GM23248 (cell line): ENCODE measurements around the gene ID1. TPM values are rescaled to one million over a fixed set of nuclear protein-coding genes. Genes with fewer than 3 reads are reported as not detected.

Source experiments
- DNase-seq: peaks from one replicate; pipeline ENCODE4 v3.0.0-alpha.2; 2015
- H2AFZ ChIP-seq: fragments of 200-600 bp; sonication (generic); 2 replicates; pipeline ENCODE4 v1.6.1; 2016; ENCODE audit warnings: antibody characterized with exemption
- H3F3A ChIP-seq: fragments of 200-600 bp; sonication (generic); 2 replicates; pipeline ENCODE4 v1.6.1; 2016; ENCODE audit warnings: mild to moderate bottlenecking, antibody characterized with exemption, mixed run types; ENCODE audit not compliant: insufficient read depth
- H3K27ac ChIP-seq: fragments of 200-600 bp; sonication (generic); 2 replicates; pipeline ENCODE4 v1.5.1; 2016; ENCODE audit warnings: mild to moderate bottlenecking
- H3K27me3 ChIP-seq: fragments of 200-600 bp; sonication (generic); replicated peaks from 2 replicates; pipeline ENCODE4 v1.6.1; 2016; ENCODE audit warnings: mild to moderate bottlenecking; ENCODE audit not compliant: insufficient read depth
- H3K36me3 ChIP-seq: fragments of 200-600 bp; sonication (generic); 2 replicates; pipeline ENCODE4 v1.6.1; 2016; ENCODE audit warnings: low read depth, mild to moderate bottlenecking
- H3K4me1 ChIP-seq: fragments of 200-600 bp; sonication (generic); 2 replicates; pipeline ENCODE4 v1.6.1; 2016; ENCODE audit warnings: mild to moderate bottlenecking; ENCODE audit not compliant: insufficient read depth
- H3K4me2 ChIP-seq: fragments of 200-600 bp; sonication (generic); one replicate; pipeline ENCODE4 v1.6.1; 2016; ENCODE audit warnings: mild to moderate bottlenecking; ENCODE audit not compliant: unreplicated experiment
- H3K4me3 ChIP-seq: fragments of 200-600 bp; sonication (generic); 2 replicates; pipeline ENCODE4 v1.5.1; 2016; ENCODE audit warnings: mild to moderate bottlenecking
- H3K79me2 ChIP-seq: fragments of 200-600 bp; sonication (generic); 2 replicates; pipeline ENCODE4 v1.6.1; 2016; ENCODE audit warnings: mild to moderate bottlenecking; ENCODE audit not compliant: insufficient read depth
- H3K9ac ChIP-seq: fragments of 200-600 bp; sonication (generic); 2 replicates; pipeline ENCODE4 v1.6.1; 2016; ENCODE audit warnings: mild to moderate bottlenecking
- H3K9me2 ChIP-seq: fragments of 200-600 bp; sonication (generic); 2 replicates; pipeline ENCODE4 v1.6.1; 2016; ENCODE audit warnings: mixed run types, mild to moderate bottlenecking, moderate library complexity; ENCODE audit not compliant: insufficient read depth
- H3K9me3 ChIP-seq: fragments of 200-600 bp; sonication (generic); one replicate; pipeline ENCODE4 v1.6.1; 2017; ENCODE audit warnings: low read depth
- H4K20me1 ChIP-seq: fragments of 200-600 bp; sonication (generic); 2 replicates; pipeline ENCODE4 v1.6.0; 2016; ENCODE audit not compliant: insufficient read depth
- EZH2 ChIP-seq: fragments of 200-600 bp; sonication (generic); IDR thresholded peaks from 2 replicates; pipeline ENCODE4 v1.6.1; 2018; ENCODE audit warnings: antibody characterized with exemption, mild to moderate bottlenecking; ENCODE audit not compliant: insufficient read depth, poor library complexity, severe bottlenecking
- EZH2phosphoT487 ChIP-seq: fragments of 200-600 bp; sonication (generic); IDR thresholded peaks from 2 replicates; pipeline ENCODE4 v1.6.1; 2018; ENCODE audit warnings: antibody characterized with exemption, moderate library complexity, mild to moderate bottlenecking, low read depth; ENCODE audit not compliant: insufficient read depth
- WGBS, 2 experiments: methylation state at CpG; one replicate each; pipeline ENCODE4 v1.1.6; 2015 to 2017; ENCODE audit warnings: low lambda C conversion rate in 2 of 2, low coverage in 1 of 2; ENCODE audit errors: missing lambda C conversion rate in 2 of 2; 5-methylcytosine and 5-hydroxymethylcytosine counted together
- in situ Hi-C: fragments of 300-500 bp; cut with MboI; formaldehyde crosslinking; loops from 2 replicates; pipeline ENCODE4 v1.15.0; 2020
- polyA plus RNA-seq: library from polyadenylated mRNA; unstranded; fragments of >200 nt; fragmentation: Nextera tagmentation; extraction: Ambion mirVana; gene quantifications from 2 replicates; pipeline ENCODE4 v1.2.1, GENCODE V29; 2016
- total RNA-seq: library from RNA; depleted of rRNA; stranded (reverse); fragments of >200 nt; shearing (Covaris generic); gene quantifications from 2 replicates; pipeline ENCODE4 v1.2.3, GENCODE V29; 2014

Gene ID1
- total and polyA plus RNA-seq, 2 experiments from 2014 or later = 248 to 780 TPM

DNA sequence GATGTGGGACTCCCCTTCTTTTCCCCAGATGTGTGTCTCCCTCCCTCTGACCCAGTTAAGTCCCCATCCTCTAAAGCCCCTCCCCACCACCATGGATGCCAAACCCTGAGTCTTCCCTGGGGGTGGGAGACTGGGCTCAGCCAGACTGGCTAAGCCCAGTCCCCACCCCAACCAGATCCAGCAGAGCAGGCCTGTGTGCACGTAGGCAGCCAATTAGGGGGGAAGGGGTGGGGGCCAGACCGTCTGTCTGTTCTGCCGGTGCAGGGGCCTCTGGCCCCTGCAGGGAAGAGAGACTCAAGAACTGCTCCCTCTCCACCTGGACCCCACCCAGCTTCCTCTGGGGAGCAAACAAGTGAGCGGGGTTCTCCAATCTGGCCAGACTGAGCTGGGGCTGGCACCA lies 33.2 kb downstream of the ID1 start:
- Histone ChIP-seq H3K9me2 (no peaks in the 10 kb centered on the region), H3K9me3 (no peaks in the 10 kb centered on the region), H3F3A (no peaks in the 10 kb centered on the region), H3K4me2 (no peak overlapping the region), H2AFZ (no peak overlapping the region), H3K4me1 (no peaks in the 10 kb centered on the region), H3K36me3 (no peaks in the 10 kb centered on the region), H4K20me1 (no peaks in the 10 kb centered on the region), H3K4me3 (no peak overlapping the region), H3K27ac (no peak overlapping the region), H3K79me2 (no peaks in the 10 kb centered on the region), H3K9ac (no peak overlapping the region), H3K27me3 (no peaks in the 10 kb centered on the region)
- DNase-seq = no peak
- TF ChIP-seq EZH2phosphoT487 (no peak), EZH2 (no peak)
- WGBS, 2 experiments = 98 to 100% methylated on average over 4 of the region's 4 CpGs
- in situ Hi-C loops = no loop called here

DNA sequence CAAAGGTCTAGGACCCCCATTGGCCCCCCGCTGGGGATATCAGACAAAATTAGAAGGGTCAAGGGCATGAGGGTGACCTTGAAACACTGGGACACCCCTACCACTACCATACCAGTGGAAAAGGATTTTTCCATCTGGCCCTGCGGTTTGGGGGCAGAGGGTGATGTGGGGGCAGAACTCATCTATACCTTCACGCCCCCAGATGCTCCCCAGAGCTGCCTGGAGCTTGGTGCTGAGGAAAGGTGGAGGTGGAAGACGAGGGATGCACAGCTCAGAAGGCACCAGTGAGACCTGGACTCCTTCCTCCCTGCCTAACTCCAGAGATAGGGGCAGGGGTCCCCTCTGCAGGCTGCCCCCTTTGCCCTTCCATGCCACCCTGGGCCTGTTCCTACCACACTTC lies 33.7 kb downstream of the ID1 start:
- Histone ChIP-seq H4K20me1 (no peaks in the 10 kb centered on the region), H3K4me3 (no peak overlapping the region), H3K4me2 (no peak overlapping the region), H3K9me2 (no peaks in the 10 kb centered on the region), H2AFZ (no peak overlapping the region), H3K4me1 (no peaks in the 10 kb centered on the region), H3F3A (no peaks in the 10 kb centered on the region), H3K36me3 (no peaks in the 10 kb centered on the region), H3K79me2 (no peaks in the 10 kb centered on the region), H3K27me3 (no peaks in the 10 kb centered on the region), H3K9ac (no peak overlapping the region), H3K9me3 (no peaks in the 10 kb centered on the region), H3K27ac (no peak overlapping the region)
- TF ChIP-seq EZH2phosphoT487 (no peak), EZH2 (no peak)
- in situ Hi-C loops = no loop called here
- WGBS, 2 experiments = 56 to 64% methylated on average over 4 of the region's 4 CpGs
- DNase-seq = no peak

DNA sequence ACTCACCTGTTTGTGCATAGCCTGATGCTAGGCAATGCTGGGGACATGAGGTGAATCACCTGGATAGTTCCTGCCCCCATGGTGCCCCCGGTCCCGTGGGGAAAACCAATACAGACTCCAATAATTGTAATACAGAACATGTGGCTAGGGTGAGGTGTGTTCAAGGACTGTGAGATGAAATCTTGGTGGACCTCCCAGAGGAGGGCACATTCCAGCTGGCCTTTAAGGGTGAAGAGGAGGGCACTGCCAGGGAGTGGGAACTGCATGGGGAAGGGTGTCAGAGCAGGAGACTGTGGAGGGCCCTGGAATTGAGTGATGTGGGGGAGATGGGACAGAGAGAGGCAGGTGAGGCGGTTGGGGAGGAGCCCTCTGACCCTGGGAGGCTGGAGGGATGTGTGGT lies 35.2 kb downstream of the ID1 start:
- no peak for DNase-seq
- no peaks in the 10 kb centered on the region for H3K9me2 ChIP-seq
- H3K27ac ChIP-seq = no peak overlapping the region
- TF ChIP-seq EZH2 (no peak), EZH2phosphoT487 (no peak)
- no peaks in the 10 kb centered on the region for H3K9me3 ChIP-seq
- H3K79me2 ChIP-seq = no peaks in the 10 kb centered on the region
- no peaks in the 10 kb centered on the region for H3K4me1 ChIP-seq
- no peak overlapping the region for H3K9ac ChIP-seq
- no peak overlapping the region for H3K4me3 ChIP-seq
- H3K27me3 ChIP-seq = no peaks in the 10 kb centered on the region
- H3K4me2 ChIP-seq = no peak overlapping the region
- H3K36me3 ChIP-seq = no peaks in the 10 kb centered on the region
- H2AFZ ChIP-seq = no peak overlapping the region
- H3F3A ChIP-seq = no peaks in the 10 kb centered on the region
- WGBS, 2 experiments = 65 to 67% methylated on average over 3 of the region's 3 CpGs
- no peaks in the 10 kb centered on the region for H4K20me1 ChIP-seq
- in situ Hi-C loops = no loop called here

DNA sequence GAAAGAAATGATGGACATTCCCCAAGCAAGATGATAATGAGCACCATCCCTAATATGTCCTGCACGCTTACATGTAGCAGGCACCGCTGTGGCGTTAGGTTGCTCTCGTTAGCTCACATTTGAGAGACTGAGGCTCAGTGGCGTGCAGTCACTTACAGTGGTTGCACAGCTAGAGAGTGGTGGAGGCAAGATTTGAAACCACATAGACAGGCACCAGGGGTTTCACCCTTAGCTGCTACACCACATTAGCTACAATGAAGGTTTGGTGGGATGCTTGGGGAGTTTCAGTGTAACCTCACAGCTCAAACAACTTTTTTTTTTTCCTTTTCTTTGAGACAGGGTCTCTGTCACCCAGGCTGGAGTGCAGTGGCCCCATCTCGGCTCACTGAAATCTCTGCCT lies 36.3 kb downstream of the ID1 start:
- Histone ChIP-seq H3K79me2 (no peaks in the 10 kb centered on the region), H4K20me1 (no peaks in the 10 kb centered on the region), H3K36me3 (no peaks in the 10 kb centered on the region), H3F3A (no peaks in the 10 kb centered on the region), H3K9ac (no peak overlapping the region), H3K27ac (no peak overlapping the region), H3K4me3 (no peak overlapping the region), H3K9me3 (no peaks in the 10 kb centered on the region), H3K9me2 (no peaks in the 10 kb centered on the region), H3K27me3 (no peaks in the 10 kb centered on the region), H3K4me2 (no peak overlapping the region), H3K4me1 (no peaks in the 10 kb centered on the region), H2AFZ (no peak overlapping the region)
- TF ChIP-seq EZH2phosphoT487 = no peak
- TF ChIP-seq EZH2 = no peak
- no peak for DNase-seq
- 77 to 78% methylated on average over 6 of the region's 6 CpGs for WGBS, 2 experiments
- in situ Hi-C loops = no loop called here

- H3K27ac ChIP-seq = no peak overlapping the region
- no peak for DNase-seq
- no peaks in the 10 kb centered on the region for H3F3A ChIP-seq
- H4K20me1 ChIP-seq = no peaks in the 10 kb centered on the region
- no peak overlapping the region for H3K4me3 ChIP-seq
- H3K4me2 ChIP-seq = no peak overlapping the region
- no peaks in the 10 kb centered on the region for H3K9me2 ChIP-seq
- no peak overlapping the region for H2AFZ ChIP-seq
- H3K4me1 ChIP-seq = no peaks in the 10 kb centered on the region
- no peak for TF ChIP-seq EZH2phosphoT487
- TF ChIP-seq EZH2 = no peak
- no peaks in the 10 kb centered on the region for H3K27me3 ChIP-seq
- no peaks in the 10 kb centered on the region for H3K79me2 ChIP-seq
- WGBS, 2 experiments = 89 to 95% methylated on average over 1 of the region's 1 CpG
- no peak overlapping the region for H3K9ac ChIP-seq
- no peaks in the 10 kb centered on the region for H3K36me3 ChIP-seq
- in situ Hi-C loops = no loop called here
- H3K9me3 ChIP-seq = no peaks in the 10 kb centered on the region
Observed at GRCh38 chr20:31642837-31643236, 37.7 kb downstream of the ID1 start.
